Transverse colon (tissue), 4 donors: ENCODE data around the gene ZBTB40. TPM values are rescaled to one million over a fixed set of nuclear protein-coding genes. Genes with fewer than 3 reads are reported as not detected.

ENCODE experiments used
- DNase-seq: peaks from one replicate; pipeline ENCODE4 v3.0.0-alpha.2; 2019
- H3K27ac ChIP-seq, 4 donors: fragments of 200-600 bp; sonication (generic); 2 replicates each; pipeline ENCODE4 v1.5.1; 2016 to 2018; ENCODE audit warnings: inconsistent platforms in 4 of 4
- H3K27me3 ChIP-seq: fragments of 200-600 bp; sonication (generic); 2 replicates; pipeline ENCODE4 v1.5.1; 2017; ENCODE audit warnings: inconsistent platforms
- H3K36me3 ChIP-seq, 4 donors: fragments of 200-600 bp; sonication (generic); 2 replicates each; pipeline ENCODE4 v1.5.1; 2017 to 2019; ENCODE audit warnings: inconsistent platforms in 4 of 4
- H3K4me1 ChIP-seq, 4 donors: fragments of 200-600 bp; sonication (generic); 2 replicates each; pipeline ENCODE4 v1.5.1; 2017 to 2020; ENCODE audit warnings: inconsistent platforms in 4 of 4
- H3K4me3 ChIP-seq, 4 donors: fragments of 200-600 bp; sonication (generic); 1 replicate in 1 of 4; 2 replicates in 3 of 4; pipeline versions ENCODE4 v1.5.1 to v1.6.1; 2017 to 2019; ENCODE audit warnings: inconsistent platforms in 4 of 4
- H3K9me3 ChIP-seq, 2 donors: fragments of 200-600 bp; sonication (generic); 2 replicates each; pipeline ENCODE4 v1.5.1; 2017 to 2019; ENCODE audit warnings: inconsistent platforms in 2 of 2
- CTCF ChIP-seq, 5 experiments: fragments of 200-600 bp in 3 of 5; fragments of 450-650 bp in 2 of 5; sonication (generic) in 3 of 5; IDR thresholded peaks; 1 replicate in 2 of 5; 2 replicates in 3 of 5; pipeline ENCODE4 v1.5.1; 2016 to 2017; ENCODE audit warnings: antibody characterized with exemption in 5 of 5, inconsistent platforms in 3 of 5, mild to moderate bottlenecking in 2 of 5, moderate library complexity in 1 of 5
- EP300 ChIP-seq: sonication (generic); formaldehyde crosslinking; IDR thresholded peaks from one replicate; pipeline ENCODE4 v1.6.1; 2017; ENCODE audit warnings: antibody characterized with exemption, low read depth
- POLR2A ChIP-seq: fragments of 450-650 bp; IDR thresholded peaks from one replicate; pipeline ENCODE4 v1.6.1; 2016; ENCODE audit warnings: antibody characterized with exemption, mild to moderate bottlenecking, moderate library complexity
- POLR2AphosphoS5 ChIP-seq, 3 donors: sonication (generic); formaldehyde crosslinking; IDR thresholded peaks; one replicate each; pipeline ENCODE4 v1.6.1; 2016; ENCODE audit warnings: antibody characterized with exemption in 3 of 3
- WGBS, 2 donors: methylation state at CpG; one replicate each; pipeline ENCODE4 v1.1.5; 2018; ENCODE audit warnings: low coverage in 1 of 2; 5-methylcytosine and 5-hydroxymethylcytosine counted together
- in situ Hi-C, 4 donors: fragments of 200-750 bp; cut with MboI; loops; one replicate each; pipeline versions ENCODE4 v1.15.0 to v1.15.1; 2017; ENCODE audit warnings: low sequenced_read_pairs in 3 of 4, low pct_ligation_motif_present in 1 of 4, low pct_unique_long_range_greater_than_20kb in 1 of 4
- intact Hi-C: fragments of 100-400 bp; cut with DNase I; formaldehyde crosslinking; loops from one replicate; pipeline ENCODE4 v1.15.1; 2023; ENCODE audit warnings: low total_unique reads
- total RNA-seq, 4 donors: library from RNA; depleted of rRNA; stranded (reverse); fragments of >200 nt; gene quantifications; one replicate each; pipeline ENCODE4 v1.1.0, GENCODE V29; 2016

ZBTB40 gene
- total RNA-seq, 4 donors from 2014 or later = 17.7 to 30.3 (median 21.1) TPM

DNA sequence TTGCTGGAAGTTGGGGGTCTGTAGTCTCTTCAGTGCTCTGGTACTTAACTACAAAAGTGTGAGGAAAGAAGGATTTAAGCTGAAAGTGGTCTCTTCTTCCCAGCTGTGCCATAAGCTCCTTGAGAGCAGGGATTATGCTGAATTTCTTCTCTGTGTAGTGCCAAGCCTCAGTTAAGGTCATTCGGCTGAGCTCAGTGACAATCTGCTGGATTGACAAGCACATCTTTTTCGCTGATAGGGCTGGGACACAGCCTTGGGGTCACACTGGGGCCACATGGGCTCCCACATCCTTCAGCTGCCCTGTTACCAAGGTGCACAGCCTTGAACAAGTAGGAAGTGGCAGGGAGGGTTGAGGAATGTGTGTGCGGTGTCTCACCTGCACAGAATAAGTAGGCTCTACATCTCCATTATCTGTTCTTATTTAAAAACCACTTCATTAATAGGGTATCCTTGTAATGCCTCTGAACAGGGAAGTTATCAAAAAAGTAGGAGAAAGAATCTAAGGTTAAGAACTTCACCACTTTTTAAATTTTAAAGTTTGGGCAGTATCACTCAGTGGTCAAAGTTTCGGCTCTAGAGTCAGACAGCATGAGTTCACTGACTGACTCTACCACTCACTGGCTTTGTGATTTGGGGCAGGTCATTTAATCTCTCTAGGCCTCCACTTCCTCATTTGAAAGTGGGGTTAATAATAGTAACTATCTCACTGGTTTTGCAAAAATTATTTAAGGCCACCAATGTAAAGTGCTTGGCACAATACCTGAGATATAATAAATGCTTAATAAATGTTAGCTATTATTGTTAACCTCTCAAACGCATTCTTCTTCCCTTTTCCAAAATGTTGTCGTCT is 10.3 kb downstream of the ZBTB40 start:
- DNase-seq = no peak
- WGBS, 2 donors = 82 to 86% methylated on average over 6 of the region's 6 CpGs
- H3K9me3 ChIP-seq = no peaks in the 10 kb centered on the region
- no peak for TF ChIP-seq POLR2A
- TF ChIP-seq POLR2AphosphoS5 (IDR thresholded peaks at IDR 0.05) = no peak
- no peak for TF ChIP-seq EP300
- TF ChIP-seq CTCF (IDR thresholded peaks at IDR 0.05) = no peak
- H3K27ac ChIP-seq = no peak overlapping the region
- no peak overlapping the region for H3K4me3 ChIP-seq
- H3K36me3 ChIP-seq = no peaks in the 10 kb centered on the region
- peaks cover 0 to 29% (median 6%) of the 10 kb centered on the region in 4 donors for H3K4me1 ChIP-seq
- H3K27me3 ChIP-seq = no peaks in the 10 kb centered on the region
- intact Hi-C loops = no loop called here
- in situ Hi-C loops = no loop called here

DNA sequence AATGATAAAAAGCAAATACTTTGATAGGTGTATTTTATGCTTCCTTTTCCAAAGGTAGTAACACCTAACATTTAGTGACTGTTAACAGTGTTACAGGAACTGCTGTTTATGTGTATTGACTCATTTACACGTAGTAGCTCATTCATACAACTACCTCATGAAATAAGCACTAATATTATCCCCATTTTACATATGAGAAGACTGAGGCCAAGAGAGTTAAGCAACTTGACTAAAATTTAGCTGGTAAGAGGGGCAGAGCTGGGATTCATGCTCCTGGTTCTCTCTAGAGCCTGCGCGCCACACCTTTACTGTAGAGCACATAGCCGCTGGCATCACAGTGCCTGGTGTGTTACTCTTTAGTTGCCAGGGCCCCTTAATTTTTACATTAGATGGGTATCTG is 11.3 kb downstream of the ZBTB40 start:
- intact Hi-C loops = no loop called here
- no peaks in the 10 kb centered on the region for H3K36me3 ChIP-seq
- peaks cover 0 to 19% (median 6%) of the 10 kb centered on the region in 4 donors for H3K4me1 ChIP-seq
- no peak overlapping the region for H3K4me3 ChIP-seq
- no peak for TF ChIP-seq EP300
- in situ Hi-C loops = no loop called here
- no peak for DNase-seq
- no peaks in the 10 kb centered on the region for H3K27me3 ChIP-seq
- WGBS, 2 donors = 87 to 90% methylated on average over 4 of the region's 4 CpGs
- no peak overlapping the region for H3K27ac ChIP-seq
- no peaks in the 10 kb centered on the region for H3K9me3 ChIP-seq

DNA sequence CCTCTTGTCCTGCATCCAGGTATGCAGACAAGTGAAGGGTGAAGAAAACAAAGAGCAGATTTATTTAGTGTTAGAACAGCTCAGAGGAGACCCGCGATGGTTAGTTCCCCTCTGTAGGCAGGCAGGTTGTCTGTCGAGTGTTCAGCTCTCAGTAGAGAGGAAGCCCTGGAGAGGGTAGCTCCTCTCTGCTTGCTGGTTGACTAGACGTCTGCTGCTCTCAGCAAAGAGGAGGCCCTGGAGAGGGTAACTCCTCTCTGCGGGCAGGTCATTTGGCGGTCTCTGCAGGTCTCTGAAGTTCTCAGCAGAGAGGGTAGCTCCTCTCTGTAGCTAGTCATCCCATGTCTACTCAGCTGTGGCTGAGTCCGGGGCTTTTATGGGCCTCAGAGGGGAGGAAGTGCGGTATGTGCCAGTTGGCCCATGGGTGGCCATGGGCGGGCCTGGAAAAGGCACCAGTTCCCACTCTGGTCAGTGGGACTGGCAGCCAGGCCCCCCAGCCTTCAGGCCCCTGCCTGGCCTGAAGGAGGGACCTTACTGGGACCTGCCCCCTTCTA is 13.4 kb downstream of the ZBTB40 start:
- Histone ChIP-seq H3K4me3 (no peak overlapping the region), H3K27me3 (no peaks in the 10 kb centered on the region), H3K36me3 (no peaks in the 10 kb centered on the region), H3K4me1 (peaks cover 0 to 17% (median 6%) of the 10 kb centered on the region in 4 donors), H3K27ac (no peak overlapping the region), H3K9me3 (no peaks in the 10 kb centered on the region)
- intact Hi-C loops (no loop called here), in situ Hi-C loops (no loop called here)
- no peak for DNase-seq
- 98% methylated on average over 9 of the region's 9 CpGs; no CpG with 5 or more reads in 1 of the 2 donors for WGBS, 2 donors
- TF ChIP-seq POLR2A (no peak), EP300 (no peak), CTCF (IDR thresholded peaks at IDR 0.05) (no peak), POLR2AphosphoS5 (IDR thresholded peaks at IDR 0.05) (no peak)

- H3K27me3 ChIP-seq = no peaks in the 10 kb centered on the region
- intact Hi-C loops = no loop called here
- H3K4me3 ChIP-seq = no peak overlapping the region
- in situ Hi-C loops = no loop called here
- TF ChIP-seq CTCF (IDR thresholded peaks at IDR 0.05) = no peak
- no peak for TF ChIP-seq POLR2AphosphoS5 (IDR thresholded peaks at IDR 0.05)
- TF ChIP-seq POLR2A = no peak
- no peak for DNase-seq
- no peaks in the 10 kb centered on the region for H3K9me3 ChIP-seq
- H3K4me1 ChIP-seq = peaks cover 0 to 16% (median 3%) of the 10 kb centered on the region in 4 donors
- 90 to 100% methylated on average over 1 to 2 of the region's 2 CpGs for WGBS, 2 donors
- H3K36me3 ChIP-seq = no peaks in the 10 kb centered on the region
- H3K27ac ChIP-seq = no peak overlapping the region
Observed at GRCh38 chr1:22465671-22466070, 14.0 kb downstream of the ZBTB40 start.
